UCSD-AML1 (cell line): ENCODE measurements around the gene P4HTM.
A peak's percentile ranks its signal among the peaks of the same experiment; 100 is the strongest.

Experiments used
- DNase-seq: peaks from one replicate; lab custom pipeline; 2025; ENCODE audit not compliant: unreplicated experiment; lab: John Stamatoyannopoulos, UW

Gene P4HTM, protein sequence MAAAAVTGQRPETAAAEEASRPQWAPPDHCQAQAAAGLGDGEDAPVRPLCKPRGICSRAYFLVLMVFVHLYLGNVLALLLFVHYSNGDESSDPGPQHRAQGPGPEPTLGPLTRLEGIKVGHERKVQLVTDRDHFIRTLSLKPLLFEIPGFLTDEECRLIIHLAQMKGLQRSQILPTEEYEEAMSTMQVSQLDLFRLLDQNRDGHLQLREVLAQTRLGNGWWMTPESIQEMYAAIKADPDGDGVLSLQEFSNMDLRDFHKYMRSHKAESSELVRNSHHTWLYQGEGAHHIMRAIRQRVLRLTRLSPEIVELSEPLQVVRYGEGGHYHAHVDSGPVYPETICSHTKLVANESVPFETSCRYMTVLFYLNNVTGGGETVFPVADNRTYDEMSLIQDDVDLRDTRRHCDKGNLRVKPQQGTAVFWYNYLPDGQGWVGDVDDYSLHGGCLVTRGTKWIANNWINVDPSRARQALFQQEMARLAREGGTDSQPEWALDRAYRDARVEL

DNA sequence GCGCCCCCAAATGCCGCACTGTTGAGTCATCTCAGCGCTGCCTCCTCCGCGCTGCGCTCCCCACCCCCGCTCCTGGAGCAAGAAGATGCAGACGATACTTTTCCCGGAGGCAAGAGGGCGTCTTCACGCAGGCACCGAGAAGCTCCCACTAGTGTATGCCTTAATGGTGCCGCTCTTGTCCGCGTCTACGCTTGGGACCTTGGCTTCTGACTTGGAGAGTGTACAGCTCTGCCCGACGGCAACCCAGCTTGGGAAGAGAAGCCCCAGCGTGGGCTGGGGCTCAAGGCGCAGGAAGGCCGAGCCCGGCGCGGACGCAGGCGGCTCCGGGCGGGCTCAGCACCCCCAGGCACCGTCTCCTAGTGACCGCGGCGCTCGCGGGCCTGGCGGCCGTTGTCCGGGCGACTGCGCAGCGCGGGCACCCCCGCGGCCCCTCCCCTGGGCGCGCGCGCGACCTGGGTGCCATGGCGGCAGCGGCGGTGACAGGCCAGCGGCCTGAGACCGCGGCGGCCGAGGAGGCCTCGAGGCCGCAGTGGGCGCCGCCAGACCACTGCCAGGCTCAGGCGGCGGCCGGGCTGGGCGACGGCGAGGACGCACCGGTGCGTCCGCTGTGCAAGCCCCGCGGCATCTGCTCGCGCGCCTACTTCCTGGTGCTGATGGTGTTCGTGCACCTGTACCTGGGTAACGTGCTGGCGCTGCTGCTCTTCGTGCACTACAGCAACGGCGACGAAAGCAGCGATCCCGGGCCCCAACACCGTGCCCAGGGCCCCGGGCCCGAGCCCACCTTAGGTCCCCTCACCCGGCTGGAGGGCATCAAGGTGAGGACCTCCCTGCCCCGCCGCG is at the start of gene P4HTM:
Gene P4HTM, plus strand, starts transcription at position 446 of the 840 bp plus-strand sequence. Its CDS starts 16 bp downstream, at position 462.
- DNase-seq: peak; percentile 83

DNA sequence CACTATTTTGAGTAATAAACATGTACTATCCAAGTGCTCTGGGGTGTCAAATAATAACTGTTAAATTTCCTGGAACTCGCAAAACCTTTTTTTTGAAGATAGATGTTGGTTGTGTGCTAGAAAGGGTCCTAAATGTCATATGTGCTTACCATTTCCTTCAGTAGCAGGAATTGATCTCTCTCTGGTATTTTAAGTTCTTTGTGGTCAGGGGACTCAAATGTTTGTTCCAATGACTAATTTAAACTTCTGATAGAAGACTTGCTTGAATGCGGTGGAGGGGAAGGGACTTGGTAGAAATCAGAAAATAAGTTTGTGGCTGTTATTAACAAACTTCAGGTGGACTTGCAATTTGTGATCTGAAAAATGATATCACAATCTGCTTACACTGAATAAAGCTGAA is 44.6 kb upstream of the P4HTM start:
- no peak for DNase-seq

DNA sequence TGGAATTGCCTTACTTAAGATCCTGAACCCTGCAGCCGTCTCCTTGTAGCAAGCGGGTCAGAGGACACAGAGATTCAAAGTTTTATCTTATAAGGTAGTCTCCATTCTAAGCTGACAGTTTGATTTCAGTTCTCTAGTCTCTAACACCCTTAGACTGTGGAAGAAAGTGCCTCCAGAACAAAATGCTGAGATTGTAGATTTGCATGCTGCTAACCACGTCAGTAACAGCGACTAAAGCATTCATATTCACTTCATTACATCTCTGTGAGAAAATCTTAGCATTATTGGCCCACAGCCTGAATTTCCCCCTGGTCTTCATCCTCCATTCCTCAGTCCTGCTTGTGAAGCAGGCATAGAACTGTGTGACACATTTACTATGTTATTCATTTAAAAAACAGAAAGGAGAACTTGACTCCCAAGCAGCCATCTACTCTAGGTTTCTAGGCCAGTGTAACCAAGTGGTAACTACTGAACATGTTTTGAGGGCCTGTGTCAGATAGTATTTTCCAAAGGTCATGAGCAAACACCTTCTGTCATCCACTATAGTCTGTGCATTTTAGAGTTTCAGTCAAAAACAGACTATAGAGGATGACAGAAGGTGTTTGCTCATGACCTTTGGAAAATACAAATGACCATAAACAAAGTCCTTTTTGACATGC is 44.0 kb upstream of the P4HTM start:
- DNase-seq: no peak

DNA sequence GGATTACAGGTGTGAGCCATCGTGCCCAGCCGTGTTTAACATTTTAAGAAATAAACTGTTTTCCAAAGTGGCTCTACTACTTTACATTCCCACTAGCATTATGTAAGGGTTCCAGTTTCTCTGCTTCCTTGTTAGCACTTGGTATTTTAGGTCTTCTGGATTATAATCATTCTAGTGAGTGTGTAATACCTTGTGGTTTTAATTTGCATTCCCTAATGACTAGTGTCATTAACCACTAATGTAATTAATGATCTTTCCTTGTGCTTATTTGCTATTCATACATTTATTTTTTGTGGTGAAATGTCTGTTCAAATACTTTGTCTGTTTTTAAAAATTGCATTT is 40.7 kb upstream of the P4HTM start:
- DNase-seq: no peak

DNA sequence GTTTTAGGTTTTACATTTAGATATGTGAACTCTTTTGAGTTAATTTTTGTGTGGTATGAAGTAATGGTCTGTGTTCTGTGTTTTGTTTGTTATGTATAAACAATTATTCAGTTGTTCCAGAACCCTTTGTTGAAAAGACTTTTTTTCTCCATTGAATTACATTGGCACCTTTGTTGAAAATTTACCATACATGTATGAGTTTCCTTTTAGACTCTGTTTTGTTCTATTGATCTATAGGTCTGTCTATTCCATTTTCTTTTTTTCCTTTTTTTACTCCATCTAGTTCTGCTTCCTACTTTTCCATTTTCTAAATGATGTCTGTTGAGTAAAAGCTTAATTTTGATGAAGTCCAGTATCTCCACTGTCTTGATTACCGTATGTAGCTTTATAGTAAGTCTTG is 40.0 kb upstream of the P4HTM start:
- no peak for DNase-seq

DNA sequence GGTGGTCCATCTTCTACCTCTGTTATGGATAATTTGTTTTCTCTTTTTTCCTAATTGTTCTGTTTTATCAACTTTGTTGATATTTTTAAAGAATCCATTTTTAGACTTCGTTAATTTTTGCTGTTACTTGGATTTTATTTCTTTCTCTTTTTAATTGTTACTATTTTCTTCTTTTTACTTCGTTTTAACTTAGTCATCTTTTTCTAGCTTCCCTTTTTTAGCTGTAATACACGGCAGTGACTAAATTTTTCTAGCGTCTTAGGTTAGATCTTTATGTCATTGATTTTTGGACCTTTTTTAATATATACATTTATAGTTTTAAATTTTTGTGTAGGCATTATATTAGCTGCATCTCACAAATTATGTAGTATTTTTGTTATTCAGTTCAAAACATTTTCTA is 38.3 kb upstream of the P4HTM start:
- DNase-seq: no peak

DNA sequence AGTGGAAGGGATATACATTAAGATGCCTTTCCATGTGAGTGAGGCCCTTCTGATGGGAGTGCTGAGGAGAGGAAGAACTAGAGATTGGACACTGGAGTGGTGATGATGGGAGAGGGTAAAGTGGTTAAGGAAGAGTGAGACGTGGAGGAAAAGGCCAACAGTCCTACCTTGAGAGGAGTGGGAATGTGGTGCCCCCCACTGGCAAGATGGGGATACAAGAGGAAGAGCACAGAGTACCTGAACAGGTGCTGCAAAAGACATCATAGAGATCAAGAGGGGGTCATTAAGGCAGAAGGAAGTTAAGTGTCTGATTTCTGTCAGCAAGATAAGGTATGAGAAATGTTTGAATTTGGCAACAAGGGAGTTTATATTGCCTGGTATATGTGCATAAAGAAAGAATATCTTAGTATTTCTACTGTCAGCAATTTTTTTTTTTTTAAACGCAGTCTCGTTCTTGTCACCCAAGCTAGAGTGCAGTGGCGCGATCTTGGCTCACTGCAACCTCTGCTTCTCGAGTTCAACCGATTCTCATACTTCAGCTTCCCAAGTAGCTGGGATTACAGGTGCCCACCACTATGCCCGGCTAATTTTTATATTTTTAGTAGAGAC is 37.4 kb upstream of the P4HTM start:
- DNase-seq: peak; percentile 24

DNA sequence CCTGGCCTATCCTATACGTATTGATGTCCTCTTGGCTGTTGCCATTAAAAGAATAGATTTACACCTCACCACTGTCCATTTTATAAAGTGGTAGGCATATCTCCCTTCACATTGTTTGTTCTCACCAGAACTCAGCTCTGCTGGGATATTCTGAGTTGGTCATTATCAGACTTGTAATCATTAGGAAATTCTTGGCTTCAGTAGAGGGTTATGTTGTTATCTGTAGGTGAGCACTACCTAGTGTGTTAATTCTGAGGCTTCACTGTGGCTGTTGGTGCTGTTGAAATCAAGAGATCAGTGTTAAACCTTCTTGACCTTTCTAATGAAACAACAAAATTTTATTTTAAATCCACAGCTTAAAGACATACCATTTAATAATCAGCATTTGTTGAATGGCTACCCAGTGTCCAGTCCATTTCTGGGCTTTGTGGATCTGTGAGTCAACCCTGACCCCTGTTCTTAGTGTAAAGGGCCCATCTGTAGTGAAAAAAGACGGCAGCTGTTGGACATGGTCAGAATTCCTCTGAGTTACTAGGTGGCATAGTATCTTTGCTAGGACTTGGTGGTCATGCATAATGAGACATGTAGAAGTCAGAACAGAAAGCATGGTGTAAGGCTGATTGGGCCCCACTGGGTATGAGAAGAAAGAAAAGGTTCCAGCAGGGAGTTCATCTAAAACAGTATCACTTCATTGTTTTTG is 32.9 kb upstream of the P4HTM start:
- DNase-seq: no peak

DNA sequence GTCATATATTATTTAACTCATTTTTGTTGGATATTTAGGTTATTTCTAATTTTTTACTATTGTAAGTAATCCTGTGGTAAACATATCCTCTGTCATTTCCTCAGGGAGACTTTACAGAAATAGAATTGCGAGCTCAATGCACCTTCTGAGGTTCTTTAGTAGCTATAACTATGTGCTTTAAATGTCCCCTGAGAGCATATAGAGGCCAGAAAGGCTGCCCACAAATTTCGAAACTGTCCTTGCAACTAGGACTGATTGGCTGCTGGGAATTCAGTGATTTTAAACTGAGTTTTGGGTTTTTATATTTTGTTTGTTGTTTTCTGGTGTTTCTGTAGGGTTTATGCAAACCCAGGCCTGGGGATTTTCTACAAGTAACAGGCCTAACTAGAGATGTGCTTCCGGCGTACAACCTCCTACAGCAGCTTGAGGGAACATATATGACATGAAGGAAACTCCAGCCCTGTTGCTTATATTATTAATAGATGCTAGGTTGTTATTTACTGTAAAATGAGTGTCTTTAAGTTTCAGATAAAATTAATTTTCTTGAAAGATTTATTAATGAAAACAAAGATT is 29.1 kb upstream of the P4HTM start:
- DNase-seq: no peak

DNA sequence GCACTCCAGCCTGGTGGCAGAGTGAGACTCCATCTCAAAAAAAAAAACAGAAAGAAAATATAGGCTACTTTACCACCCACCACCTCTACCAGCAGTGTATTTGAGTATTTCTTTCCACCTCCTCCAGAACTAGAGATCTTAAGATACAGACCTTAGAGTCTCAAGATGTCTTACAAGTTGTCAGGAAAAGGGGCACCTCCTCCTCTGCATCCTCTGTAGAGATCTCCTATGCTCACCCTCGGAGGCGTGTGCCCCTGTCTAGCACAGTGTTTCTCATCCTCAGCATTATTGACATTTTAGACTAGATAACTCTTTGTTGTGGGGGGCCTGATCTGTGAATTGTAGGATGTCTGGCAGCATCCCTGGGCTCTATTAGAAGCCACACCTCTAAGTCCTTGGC is 27.7 kb upstream of the P4HTM start:
- no peak for DNase-seq

DNA sequence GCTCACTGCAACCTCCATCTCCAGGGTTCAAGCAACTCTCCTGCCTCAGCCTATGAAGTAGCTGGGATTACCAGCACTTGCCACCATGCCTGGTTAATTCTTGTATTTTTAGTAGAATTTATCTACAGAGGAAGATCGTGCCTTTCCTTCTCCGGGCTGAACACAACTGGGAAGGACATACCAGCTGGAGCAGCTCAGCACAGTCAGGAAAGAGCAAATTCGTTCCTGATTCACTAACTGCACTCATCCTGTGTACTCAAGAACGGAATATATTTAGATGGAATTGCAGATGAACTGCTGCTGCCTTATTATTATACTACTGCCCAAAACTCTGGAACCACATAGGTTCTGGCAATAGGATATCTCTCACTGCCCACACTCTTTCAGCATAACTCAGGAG is 27.1 kb upstream of the P4HTM start:
- no peak for DNase-seq

DNA sequence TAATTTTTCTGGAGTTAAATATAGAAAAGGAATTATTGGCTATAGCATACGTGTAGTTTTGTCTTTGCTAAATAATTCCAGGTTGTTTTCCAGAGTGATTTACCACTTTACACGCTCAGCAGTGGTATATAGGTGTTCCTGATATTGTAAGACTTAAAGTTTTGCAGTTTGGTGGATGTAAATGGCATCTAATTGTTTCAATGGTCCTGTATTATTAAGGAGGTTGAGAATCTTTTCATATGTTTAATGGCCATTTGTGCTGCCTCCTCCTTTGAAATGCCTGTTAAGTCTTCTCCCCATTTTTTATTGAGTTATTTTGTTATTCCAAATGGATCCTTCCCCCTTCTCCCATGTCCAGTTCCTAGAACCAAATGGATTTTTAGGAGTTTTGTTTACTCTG is 26.4 kb upstream of the P4HTM start:
- DNase-seq: no peak

DNA sequence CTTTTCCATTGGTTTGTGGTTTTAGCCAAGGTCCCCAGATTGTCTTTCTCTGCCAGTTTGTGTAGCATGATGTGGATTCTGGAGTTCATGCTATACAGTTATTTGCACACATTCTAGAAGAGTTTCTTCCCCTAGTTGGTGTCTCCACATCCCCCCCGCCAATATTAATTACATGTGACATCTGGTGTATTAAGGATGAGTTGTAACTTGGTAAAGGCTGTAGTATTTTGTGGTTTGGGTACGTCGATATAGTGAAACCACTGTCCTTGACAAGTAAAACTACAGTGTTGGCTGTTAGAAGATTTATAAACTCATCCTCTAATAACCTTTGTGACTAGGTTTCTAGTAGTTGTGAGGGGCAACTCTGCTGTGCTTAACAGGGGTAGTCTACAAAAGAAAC is 23.7 kb upstream of the P4HTM start:
- no peak for DNase-seq

DNA sequence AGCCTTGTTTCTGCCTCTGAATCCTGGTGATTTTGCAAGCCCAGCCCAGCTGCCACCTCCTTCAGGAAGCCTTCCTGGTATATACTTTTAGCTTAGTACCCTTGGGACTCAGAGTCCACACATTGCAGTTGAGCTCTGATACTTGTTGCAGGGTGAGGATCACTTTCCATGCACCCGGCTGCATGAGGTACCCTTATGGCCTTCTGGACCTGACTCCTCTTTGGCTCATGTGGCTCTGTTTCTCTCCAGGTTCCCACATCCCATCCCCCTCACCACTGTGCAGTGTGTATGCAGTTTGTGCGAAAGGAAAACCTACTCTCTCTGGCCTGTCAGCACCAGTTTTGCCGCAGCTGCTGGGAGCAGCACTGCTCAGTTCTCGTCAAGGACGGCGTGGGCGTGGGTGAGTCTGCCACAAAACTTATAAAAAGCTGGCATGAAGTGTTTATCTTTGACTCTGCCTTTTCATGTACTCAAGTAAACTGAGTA is 23.1 kb upstream of the P4HTM start:
- no peak for DNase-seq

DNA sequence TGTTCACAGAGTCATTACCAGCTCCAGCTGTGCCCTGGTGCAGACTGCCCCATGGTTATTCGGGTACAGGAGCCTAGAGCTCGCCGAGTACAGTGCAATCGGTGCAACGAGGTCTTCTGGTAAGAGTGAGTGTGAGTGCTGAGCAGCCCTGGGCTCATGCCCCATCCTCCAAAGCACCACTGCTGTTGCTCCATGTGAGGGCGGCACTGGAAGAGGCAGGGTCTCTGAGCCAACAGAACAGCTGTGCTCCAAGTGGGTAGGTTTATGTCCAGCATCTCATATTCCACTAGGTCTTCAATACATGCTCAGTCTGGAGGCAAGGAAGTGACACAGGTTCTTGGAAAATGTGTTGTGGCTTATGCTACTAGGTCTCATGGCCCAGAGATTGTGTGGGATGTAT is 19.5 kb upstream of the P4HTM start:
- no peak for DNase-seq

DNA sequence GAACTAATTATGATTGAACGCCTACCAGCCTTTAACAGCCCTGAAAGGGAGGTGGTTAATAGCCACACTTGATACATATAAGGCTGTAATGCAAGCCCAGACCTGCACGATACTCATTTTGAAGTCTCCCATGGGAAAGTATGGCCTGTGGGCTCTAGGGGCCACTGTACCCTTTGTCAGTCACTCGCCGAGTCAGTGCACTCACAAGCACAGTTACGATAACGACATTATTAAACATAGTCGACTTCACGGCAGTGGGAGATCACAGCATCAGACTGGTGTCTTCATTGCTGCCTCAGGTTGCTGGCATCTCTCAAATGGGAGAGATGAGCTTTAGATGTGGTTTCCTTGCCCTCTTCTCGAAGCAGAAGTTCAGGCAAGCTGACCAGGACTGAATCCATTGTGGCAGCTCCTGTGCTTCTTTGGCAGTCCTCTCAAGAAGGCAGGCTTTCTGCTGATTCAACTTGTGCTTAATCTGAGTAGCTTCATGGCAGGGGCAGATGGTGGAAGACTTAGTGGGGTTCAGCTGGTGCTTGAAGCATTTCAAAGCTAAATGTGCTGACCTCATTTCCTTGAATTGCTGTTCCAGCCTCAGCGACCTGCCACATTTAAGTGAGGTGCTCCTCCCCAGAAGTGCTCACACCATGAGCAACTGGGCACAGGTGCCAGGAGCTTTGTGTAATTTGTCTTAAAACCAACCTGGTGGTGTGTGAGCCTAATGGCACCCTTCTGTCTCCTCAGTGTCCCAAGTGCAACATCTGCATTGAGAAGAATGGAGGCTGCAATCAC is 15.8 kb upstream of the P4HTM start:
- DNase-seq: no peak

DNA sequence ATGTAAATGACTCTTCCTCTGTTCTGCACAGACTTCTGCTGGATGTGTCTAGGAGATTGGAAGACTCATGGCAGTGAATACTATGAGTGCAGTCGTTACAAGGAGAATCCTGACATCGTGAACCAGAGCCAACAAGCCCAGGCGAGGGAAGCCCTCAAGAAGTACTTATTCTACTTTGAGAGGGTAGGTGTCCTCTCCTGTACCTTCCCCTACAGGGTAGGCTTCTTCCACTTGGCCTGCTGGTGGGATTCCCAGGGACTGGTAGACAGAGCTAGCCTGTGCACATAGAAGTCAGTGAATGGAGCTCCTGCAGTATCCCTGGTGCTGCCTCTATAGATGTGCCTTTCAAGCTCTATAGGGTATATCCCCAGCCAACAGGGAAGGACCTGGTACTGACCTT is 10.6 kb upstream of the P4HTM start:
- DNase-seq: no peak

DNA sequence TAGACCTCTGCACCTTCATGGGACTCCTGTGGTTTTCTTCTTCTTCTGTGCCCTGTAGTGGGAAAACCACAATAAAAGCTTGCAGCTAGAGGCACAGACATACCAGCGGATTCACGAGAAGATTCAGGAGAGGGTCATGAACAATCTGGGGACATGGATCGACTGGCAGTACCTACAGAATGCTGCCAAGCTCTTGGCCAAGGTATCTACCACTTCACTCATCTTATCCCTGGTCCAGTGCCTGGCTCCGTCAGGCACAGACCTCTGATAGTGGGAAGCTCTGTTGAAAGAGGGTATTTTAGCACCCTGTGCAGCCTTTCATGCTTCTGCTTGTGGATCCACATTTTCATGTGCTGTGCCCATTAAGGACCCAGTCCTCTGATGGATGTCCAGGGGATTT is 9.7 kb upstream of the P4HTM start:
- no peak for DNase-seq

DNA sequence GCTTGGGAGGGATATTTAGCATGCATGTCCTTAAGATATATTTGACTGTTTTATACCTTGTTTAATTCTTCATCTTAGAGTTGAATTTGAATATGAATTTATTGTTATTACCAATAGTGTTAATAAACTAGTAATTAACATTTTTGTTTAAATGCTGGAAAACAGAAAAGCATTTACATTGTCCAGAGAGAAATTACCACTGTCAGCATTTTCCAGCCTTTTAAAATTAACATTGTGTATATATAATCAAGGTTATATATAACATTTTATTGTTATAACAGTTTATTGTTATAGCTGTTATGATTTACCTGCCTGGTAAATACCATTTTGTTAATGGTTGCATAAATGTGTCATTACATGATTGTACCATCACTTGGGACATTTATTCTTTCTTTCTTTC is 8.0 kb upstream of the P4HTM start:
- no peak for DNase-seq
